ENCODE data around the gene ZNF77.

The ZNF77 gene

GRCh38 chr19:2933490-2933910 lies 11.3 kb downstream of the ZNF77 start:
- TF ChIP-seq ISL1 (CRISPR knock-in tag; IDR thresholded peaks at IDR 0.05) (no peak), ZFP30 (CRISPR knock-in tag; IDR thresholded peaks at IDR 0.05) (no peak), CSDC2 (CRISPR knock-in tag; IDR thresholded peaks at IDR 0.05) (no peak), OSR1 (CRISPR knock-in tag; IDR thresholded peaks at IDR 0.05) (no peak), ZNF565 (CRISPR knock-in tag; conservative IDR thresholded peaks at IDR 0.05; ENCODE audit: low read depth) (no peak), PPARA (CRISPR knock-in tag; IDR thresholded peaks at IDR 0.05; ENCODE audit: borderline replicate concordance) (no peak), ZFP3 (CRISPR knock-in tag; IDR thresholded peaks at IDR 0.05) (no peak), ZNF70 (CRISPR knock-in tag; IDR thresholded peaks at IDR 0.05) (no peak), TSHZ2 (CRISPR knock-in tag; IDR thresholded peaks at IDR 0.05) (no peak), CREB5 (CRISPR knock-in tag; IDR thresholded peaks at IDR 0.05; ENCODE audit: low read depth) (no peak), ESRRG (CRISPR knock-in tag; IDR thresholded peaks at IDR 0.05) (no peak), RARB (CRISPR knock-in tag; IDR thresholded peaks at IDR 0.05) (no peak), PATZ1 (CRISPR knock-in tag; IDR thresholded peaks at IDR 0.05; ENCODE audit: borderline replicate concordance) (no peak), ZC3H10 (CRISPR knock-in tag; IDR thresholded peaks at IDR 0.05) (no peak), CSRNP3 (CRISPR knock-in tag; IDR thresholded peaks at IDR 0.05) (no peak)
- TF ChIP-seq, protein P1, sequence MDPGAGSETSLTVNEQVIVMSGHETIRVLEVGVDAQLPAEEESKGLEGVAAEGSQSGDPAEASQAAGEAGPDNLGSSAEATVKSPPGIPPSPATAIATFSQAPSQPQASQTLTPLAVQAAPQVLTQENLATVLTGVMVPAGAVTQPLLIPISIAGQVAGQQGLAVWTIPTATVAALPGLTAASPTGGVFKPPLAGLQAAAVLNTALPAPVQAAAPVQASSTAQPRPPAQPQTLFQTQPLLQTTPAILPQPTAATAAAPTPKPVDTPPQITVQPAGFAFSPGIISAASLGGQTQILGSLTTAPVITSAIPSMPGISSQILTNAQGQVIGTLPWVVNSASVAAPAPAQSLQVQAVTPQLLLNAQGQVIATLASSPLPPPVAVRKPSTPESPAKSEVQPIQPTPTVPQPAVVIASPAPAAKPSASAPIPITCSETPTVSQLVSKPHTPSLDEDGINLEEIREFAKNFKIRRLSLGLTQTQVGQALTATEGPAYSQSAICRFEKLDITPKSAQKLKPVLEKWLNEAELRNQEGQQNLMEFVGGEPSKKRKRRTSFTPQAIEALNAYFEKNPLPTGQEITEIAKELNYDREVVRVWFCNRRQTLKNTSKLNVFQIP (CRISPR knock-in tag; IDR thresholded peaks at IDR 0.05; ENCODE audit: borderline replicate concordance, low read depth), result no peak
- no peak for ATAC-seq

GRCh38 chr19:2927032-2927430 lies 17.7 kb downstream of the ZNF77 start:
- no peak for ATAC-seq
- no peak for TF ChIP-seq GLIS3 (CRISPR knock-in tag; IDR thresholded peaks at IDR 0.05)
- TF ChIP-seq PPARA (CRISPR knock-in tag; IDR thresholded peaks at IDR 0.05; ENCODE audit: borderline replicate concordance), result no peak
- TF ChIP-seq TSHZ2 (CRISPR knock-in tag; IDR thresholded peaks at IDR 0.05), result no peak
- no peak for TF ChIP-seq OSR1 (CRISPR knock-in tag; IDR thresholded peaks at IDR 0.05)
- TF ChIP-seq ESRRG (CRISPR knock-in tag; IDR thresholded peaks at IDR 0.05), result no peak
- no peak for TF ChIP-seq ZFP3 (CRISPR knock-in tag; IDR thresholded peaks at IDR 0.05)
- no peak for TF ChIP-seq ZNF70 (CRISPR knock-in tag; IDR thresholded peaks at IDR 0.05)
- TF ChIP-seq SNAI2 (CRISPR knock-in tag; IDR thresholded peaks at IDR 0.05), result no peak

Measured in SK-N-SH treated with all-trans-retinoic acid at 6 μM for 48 hours (cell line).